ENCODE data around the gene KIAA1210. TPM values are rescaled to one million over a fixed set of nuclear protein-coding genes. Genes with fewer than 3 reads are reported as not detected.

The KIAA1210 gene
- polyA plus RNA-seq, 3 donors, result not detected

DNA sequence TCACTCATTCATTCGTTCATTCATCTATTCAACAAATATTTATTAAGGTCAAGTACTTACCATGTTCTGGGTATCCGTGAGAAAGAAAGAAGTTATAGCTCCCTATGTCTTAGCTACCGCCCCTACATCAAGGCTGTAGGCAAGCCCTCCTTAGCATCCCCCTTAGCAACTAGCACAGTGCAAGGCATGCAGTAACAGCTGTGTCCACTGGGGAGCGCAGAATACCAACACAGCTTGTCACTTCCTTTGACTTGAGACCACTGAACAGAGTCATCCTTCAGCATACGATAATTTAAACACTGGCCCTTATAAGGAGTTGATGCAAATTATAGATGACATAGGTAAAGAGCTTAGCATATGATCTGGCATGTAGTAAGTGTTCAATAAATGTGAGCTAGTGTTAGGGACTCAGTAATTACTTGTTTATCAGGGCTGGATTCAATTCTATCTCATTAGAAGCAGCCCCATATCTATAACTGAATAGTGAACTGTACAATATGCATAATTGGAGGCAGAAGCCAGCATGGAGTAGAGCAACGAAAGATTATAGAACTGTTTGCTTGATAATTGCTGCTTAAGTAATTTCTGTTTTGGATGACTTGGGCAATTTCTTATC is 8.7 kb downstream of the KIAA1210 start:
- no peaks in the 10 kb centered on the region for H3K4me1 Mint-ChIP-seq
- no peak overlapping the region for H3K4me3 Mint-ChIP-seq
- Histone ChIP-seq H4K20me1 (ENCODE audit: insufficient read depth, low read length) (no peaks in the 10 kb centered on the region), H3K4me2 (replicated peaks; ENCODE audit: extremely low read depth, low read length, poor library complexity, severe bottlenecking) (no peak overlapping the region), H3K27me3 (ENCODE audit: control insufficient read depth in 2 of 2, insufficient read depth in 2 of 2, low read length in 2 of 2) (peaks cover 0 to 2% of the 10 kb centered on the region in 2 donors), H3K9me3 (replicated peaks in 1 of 2; ENCODE audit: control insufficient read depth in 1 of 2, insufficient read depth in 1 of 2, low read length in 2 of 2) (no peaks in the 10 kb centered on the region), H3K9ac (ENCODE audit: insufficient read depth, low read length, poor library complexity, severe bottlenecking) (no peak overlapping the region), H3K4me1 (ENCODE audit: control insufficient read depth in 1 of 2, insufficient read depth in 2 of 2, low read length in 2 of 2) (no peaks in the 10 kb centered on the region), H3K4me3 (replicated peaks in 1 of 3; ENCODE audit: low read depth in 2 of 3, low read length in 3 of 3) (no peak overlapping the region), H3K36me3 (replicated peaks in 1 of 2; ENCODE audit: control insufficient read depth in 1 of 2, insufficient read depth in 2 of 2, low read length in 2 of 2) (no peaks in the 10 kb centered on the region), H3K27ac (ENCODE audit: low read depth in 1 of 2, low read length in 2 of 2) (no peak overlapping the region), H2AFZ (ENCODE audit: insufficient read depth, low read depth, low read length, poor library complexity, severe bottlenecking) (no peak overlapping the region), H3K79me2 (ENCODE audit: insufficient read depth, low read length) (no peaks in the 10 kb centered on the region)
- H3K27me3 Mint-ChIP-seq (ENCODE audit: low read depth in 3 of 3), result peaks cover 0 to 23% (median 6%) of the 10 kb centered on the region in 3 donors
- intact Hi-C loops (cut with micrococcal nuclease), result no loop called here
- WGBS (ENCODE audit: insufficient coverage), result no CpG with 5 or more reads among the region's 6 CpGs
- peak; percentile 78 for TF ChIP-seq CTCF (IDR thresholded peaks at IDR 0.05)
- no peaks in the 10 kb centered on the region for H3K36me3 Mint-ChIP-seq
- DNase-seq, result peak; percentile 3 to 36 (median 27)
- peaks cover 0 to 3% (median 0%) of the 10 kb centered on the region in 7 donors for H3K9me3 Mint-ChIP-seq
- H3K27ac Mint-ChIP-seq, result no peak overlapping the region

DNA sequence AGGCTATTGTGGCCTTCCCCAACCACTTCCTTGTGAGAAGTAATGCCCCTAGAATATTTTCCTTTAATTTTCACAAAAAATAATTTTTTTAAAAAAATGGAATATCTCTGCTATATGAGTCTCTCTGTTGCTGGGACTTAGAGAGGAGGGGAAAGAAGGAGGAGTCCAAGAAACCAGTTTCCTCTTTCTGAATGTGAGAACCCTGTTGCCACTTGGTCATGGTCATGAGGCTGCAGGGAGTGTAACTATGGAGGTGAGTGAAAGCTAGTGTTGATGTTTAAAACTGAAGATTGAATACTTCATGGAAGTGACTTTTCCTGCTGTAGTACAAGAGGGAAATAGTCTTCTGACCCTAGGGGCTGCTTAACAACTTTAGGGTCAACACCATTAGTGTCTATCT is 20.4 kb downstream of the KIAA1210 start:
- intact Hi-C loops (cut with micrococcal nuclease), result no loop called here
- Histone ChIP-seq H4K20me1 (ENCODE audit: insufficient read depth, low read length) (no peaks in the 10 kb centered on the region), H3K4me2 (replicated peaks; ENCODE audit: extremely low read depth, low read length, poor library complexity, severe bottlenecking) (no peak overlapping the region), H2AFZ (ENCODE audit: insufficient read depth, low read depth, low read length, poor library complexity, severe bottlenecking) (no peak overlapping the region), H3K9ac (ENCODE audit: insufficient read depth, low read length, poor library complexity, severe bottlenecking) (no peak overlapping the region), H3K36me3 (replicated peaks in 1 of 2; ENCODE audit: control insufficient read depth in 1 of 2, insufficient read depth in 2 of 2, low read length in 2 of 2) (no peaks in the 10 kb centered on the region), H3K4me3 (replicated peaks in 1 of 3; ENCODE audit: low read depth in 2 of 3, low read length in 3 of 3) (no peak overlapping the region), H3K4me1 (ENCODE audit: control insufficient read depth in 1 of 2, insufficient read depth in 2 of 2, low read length in 2 of 2) (no peaks in the 10 kb centered on the region), H3K9me3 (replicated peaks in 1 of 2; ENCODE audit: control insufficient read depth in 1 of 2, insufficient read depth in 1 of 2, low read length in 2 of 2) (no peaks in the 10 kb centered on the region), H3K27me3 (ENCODE audit: control insufficient read depth in 2 of 2, insufficient read depth in 2 of 2, low read length in 2 of 2) (no peaks in the 10 kb centered on the region), H3K79me2 (ENCODE audit: insufficient read depth, low read length) (no peaks in the 10 kb centered on the region), H3K27ac (ENCODE audit: low read depth in 1 of 2, low read length in 2 of 2) (no peak overlapping the region)
- Mint-ChIP-seq H3K9me3 (peaks cover 0 to 2% (median 0%) of the 10 kb centered on the region in 7 donors), H3K27me3 (ENCODE audit: low read depth in 3 of 3) (peaks cover 0 to 2% (median 2%) of the 10 kb centered on the region in 3 donors), H3K4me1 (no peaks in the 10 kb centered on the region), H3K4me3 (no peak overlapping the region), H3K36me3 (no peaks in the 10 kb centered on the region), H3K27ac (no peak overlapping the region)
- no peak for DNase-seq
- TF ChIP-seq CTCF (IDR thresholded peaks at IDR 0.05), result no peak

Data from CD14-positive monocyte (primary cell).